ENCODE data around the gene ZNF587. TPM values are rescaled to one million over a fixed set of nuclear protein-coding genes. Genes with fewer than 3 reads are reported as not detected.
A peak's percentile ranks its signal among the peaks of the same experiment; 100 is the strongest.
"Not testable (repeated sequence)": the region's sequence is repeated elsewhere in the genome, so short reads cannot be mapped to it uniquely, and the experiment has no call there.

The ZNF587 gene
- total and polyA plus RNA-seq, 5 donors from 2014 or later, result 2.7 to 45.3 (median 4.2) TPM

- H3K4me1 ChIP-seq (ENCODE audit: control insufficient read depth, insufficient read depth, low read length, poor library complexity, severe bottlenecking), result no peaks in the 10 kb centered on the region
- peaks cover 0 to 76% (median 20%) of the 10 kb centered on the region in 7 donors for H3K9me3 Mint-ChIP-seq
- H3K4me3 ChIP-seq (ENCODE audit: low read depth, low read length), result no peak overlapping the region
- DNase-seq, result no peak
- no peak overlapping the region for H3K27ac ChIP-seq (ENCODE audit: insufficient read depth, low read length, poor library complexity, severe bottlenecking)
- ATAC-seq (ENCODE audit: low read depth in 2 of 2), result no peak
- no peak overlapping the region for H3K27ac Mint-ChIP-seq
- H3K27me3 ChIP-seq (ENCODE audit: control insufficient read depth, insufficient read depth, low read length), result no peaks in the 10 kb centered on the region
- no peak overlapping the region for H3K4me3 Mint-ChIP-seq
- peaks cover 16% of the 10 kb centered on the region for H3K36me3 Mint-ChIP-seq
- H3K9me3 ChIP-seq (ENCODE audit: control insufficient read depth in 2 of 2, low read length in 2 of 2), result peaks cover 71 to 100% of the 10 kb centered on the region in 2 experiments
- no peaks in the 10 kb centered on the region for H3K4me1 Mint-ChIP-seq
- peaks cover 36% of the 10 kb centered on the region for H3K36me3 ChIP-seq (ENCODE audit: control insufficient read depth, insufficient read depth, low read length)
- no peaks in the 10 kb centered on the region for H3K27me3 Mint-ChIP-seq
Observed at GRCh38 chr19:57870225-57870624, 20.6 kb downstream of the ZNF587 start.

DNA sequence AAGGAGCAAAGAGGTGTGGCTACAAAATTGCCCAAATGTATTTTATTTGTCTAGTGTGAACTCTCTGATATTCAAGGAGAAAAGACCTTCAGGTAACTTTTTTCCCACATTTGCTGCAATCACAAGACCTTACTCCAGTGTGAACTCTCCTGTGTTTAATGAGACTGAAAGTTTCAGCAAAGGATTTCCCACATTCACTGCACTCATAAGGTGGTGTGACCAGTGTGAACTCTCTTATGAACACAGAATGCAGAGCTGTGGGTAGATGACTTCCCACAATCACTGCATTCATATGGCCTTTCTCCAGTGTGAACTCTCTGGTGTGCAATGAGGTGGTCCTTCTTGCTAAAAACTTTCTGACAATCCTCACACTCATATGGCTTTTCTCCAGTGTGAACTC is 22.8 kb downstream of the ZNF587 start:
- Histone ChIP-seq H3K9me3 (ENCODE audit: control insufficient read depth in 2 of 2, low read length in 2 of 2) (peaks cover 68 to 100% of the 10 kb centered on the region in 2 experiments), H3K36me3 (ENCODE audit: control insufficient read depth, insufficient read depth, low read length) (peaks cover 26% of the 10 kb centered on the region)
- DNase-seq, result no peak

GRCh38 chr19:57873883-57874799 is 24.5 kb downstream of the ZNF587 start:
- peaks cover 66 to 96% of the 10 kb centered on the region in 2 experiments for H3K9me3 ChIP-seq (ENCODE audit: control insufficient read depth in 2 of 2, low read length in 2 of 2)
- not testable (repeated sequence) for ATAC-seq (ENCODE audit: low read depth in 2 of 2); DNase-seq; H3K4me3 ChIP-seq (ENCODE audit: low read depth, low read length); H3K27ac Mint-ChIP-seq; H3K4me1 ChIP-seq (ENCODE audit: control insufficient read depth, insufficient read depth, low read length, poor library complexity, severe bottlenecking); H3K4me1 Mint-ChIP-seq; H3K27me3 ChIP-seq (ENCODE audit: control insufficient read depth, insufficient read depth, low read length); H3K4me3 Mint-ChIP-seq; H3K27ac ChIP-seq (ENCODE audit: insufficient read depth, low read length, poor library complexity, severe bottlenecking); H3K27me3 Mint-ChIP-seq
- peaks cover 25% of the 10 kb centered on the region for H3K36me3 ChIP-seq (ENCODE audit: control insufficient read depth, insufficient read depth, low read length)
- Mint-ChIP-seq H3K9me3 (peaks cover 0 to 79% (median 26%) of the 10 kb centered on the region in 7 donors), H3K36me3 (peaks cover 31% of the 10 kb centered on the region)

More for the DNA sequence above, 22.8 kb downstream of the ZNF587 start:
- Histone ChIP-seq H3K27ac (ENCODE audit: insufficient read depth, low read length, poor library complexity, severe bottlenecking) (no peak overlapping the region), H3K4me3 (ENCODE audit: low read depth, low read length) (peak overlapping the region; percentile 34), H3K4me1 (ENCODE audit: control insufficient read depth, insufficient read depth, low read length, poor library complexity, severe bottlenecking) (no peaks in the 10 kb centered on the region), H3K27me3 (ENCODE audit: control insufficient read depth, insufficient read depth, low read length) (no peaks in the 10 kb centered on the region)
- Mint-ChIP-seq H3K36me3 (peaks cover 24% of the 10 kb centered on the region), H3K27me3 (no peaks in the 10 kb centered on the region), H3K4me1 (peaks cover 0 to 3% (median 0%) of the 10 kb centered on the region in 4 donors), H3K9me3 (peaks cover 0 to 80% (median 26%) of the 10 kb centered on the region in 7 donors), H3K4me3 (no peak overlapping the region), H3K27ac (no peak overlapping the region)
- ATAC-seq (ENCODE audit: low read depth in 2 of 2), result no peak

GRCh38 chr19:57886046-57886445 is 36.4 kb downstream of the ZNF587 start:
- no peaks in the 10 kb centered on the region for H3K27me3 Mint-ChIP-seq
- Histone ChIP-seq H3K27ac (ENCODE audit: insufficient read depth, low read length, poor library complexity, severe bottlenecking) (no peak overlapping the region), H3K36me3 (ENCODE audit: control insufficient read depth, insufficient read depth, low read length) (peaks cover 11% of the 10 kb centered on the region), H3K4me3 (ENCODE audit: low read depth, low read length) (no peak overlapping the region), H3K27me3 (ENCODE audit: control insufficient read depth, insufficient read depth, low read length) (no peaks in the 10 kb centered on the region), H3K9me3 (ENCODE audit: control insufficient read depth in 2 of 2, low read length in 2 of 2) (peaks cover 19 to 62% of the 10 kb centered on the region in 2 experiments), H3K4me1 (ENCODE audit: control insufficient read depth, insufficient read depth, low read length, poor library complexity, severe bottlenecking) (peaks cover 8% of the 10 kb centered on the region)
- no peak overlapping the region for H3K27ac Mint-ChIP-seq
- H3K9me3 Mint-ChIP-seq, result peaks cover 0 to 57% (median 14%) of the 10 kb centered on the region in 7 donors
- H3K36me3 Mint-ChIP-seq, result peaks cover 42% of the 10 kb centered on the region
- DNase-seq (no peak), ATAC-seq (ENCODE audit: low read depth in 2 of 2) (no peak)
- peak overlapping the region in 1 of 4 donors; percentile 43 for H3K4me3 Mint-ChIP-seq
- peaks cover 0 to 29% (median 10%) of the 10 kb centered on the region in 4 donors for H3K4me1 Mint-ChIP-seq

DNA sequence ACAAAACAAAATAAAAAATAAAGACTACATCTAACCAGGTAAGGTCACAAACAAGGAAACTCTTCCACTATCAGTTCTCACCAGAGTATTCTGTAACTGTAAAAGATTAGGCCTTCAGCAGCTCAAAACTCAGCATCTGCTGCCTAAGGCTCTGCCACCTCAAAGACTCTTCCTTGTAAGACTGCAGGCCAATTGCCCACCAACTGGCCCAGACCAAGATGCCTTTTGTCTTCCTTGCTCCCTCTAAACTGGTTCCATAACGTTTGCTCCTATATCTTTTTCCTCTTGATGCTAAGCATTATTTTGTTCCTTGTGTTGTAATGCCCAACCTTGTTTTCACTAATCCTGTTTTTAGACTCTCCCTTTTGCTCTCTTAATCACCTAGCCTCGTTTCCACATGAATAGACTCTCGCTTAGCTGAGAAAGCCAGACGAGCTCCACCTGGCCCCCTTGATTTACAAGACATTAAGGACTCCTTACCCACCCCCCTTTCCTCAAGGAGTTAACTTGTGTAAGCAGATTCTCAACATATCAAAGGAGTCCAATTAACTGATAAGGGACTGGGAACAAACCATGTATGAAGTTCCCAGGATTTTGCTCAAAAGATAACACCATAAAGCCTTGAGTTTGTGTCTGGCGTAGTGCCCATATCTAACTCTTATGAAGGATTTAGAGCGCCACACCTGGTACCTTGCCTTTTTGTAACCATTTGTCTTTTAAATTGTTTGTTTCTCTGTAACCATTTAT is 37.7 kb downstream of the ZNF587 start:
- H3K27me3 ChIP-seq (ENCODE audit: control insufficient read depth, insufficient read depth, low read length), result no peaks in the 10 kb centered on the region
- H3K4me1 ChIP-seq (ENCODE audit: control insufficient read depth, insufficient read depth, low read length, poor library complexity, severe bottlenecking), result peaks cover 8% of the 10 kb centered on the region
- H3K4me1 Mint-ChIP-seq, result peaks cover 0 to 29% (median 11%) of the 10 kb centered on the region in 4 donors
- no peak overlapping the region for H3K27ac ChIP-seq (ENCODE audit: insufficient read depth, low read length, poor library complexity, severe bottlenecking)
- peaks cover 45% of the 10 kb centered on the region for H3K36me3 Mint-ChIP-seq
- H3K4me3 ChIP-seq (ENCODE audit: low read depth, low read length), result peak overlapping the region; percentile 83
- ATAC-seq (ENCODE audit: low read depth in 2 of 2) (no peak), DNase-seq (no peak)
- peaks cover 19 to 63% of the 10 kb centered on the region in 2 experiments for H3K9me3 ChIP-seq (ENCODE audit: control insufficient read depth in 2 of 2, low read length in 2 of 2)
- peak overlapping the region in 1 of 3 donors; percentile 9 for H3K27ac Mint-ChIP-seq
- peaks cover 11% of the 10 kb centered on the region for H3K36me3 ChIP-seq (ENCODE audit: control insufficient read depth, insufficient read depth, low read length)
- H3K4me3 Mint-ChIP-seq, result peak overlapping the region; percentile 73 to 91 (median 86)
- no peaks in the 10 kb centered on the region for H3K27me3 Mint-ChIP-seq
- peaks cover 3 to 59% (median 14%) of the 10 kb centered on the region in 7 donors for H3K9me3 Mint-ChIP-seq

DNA sequence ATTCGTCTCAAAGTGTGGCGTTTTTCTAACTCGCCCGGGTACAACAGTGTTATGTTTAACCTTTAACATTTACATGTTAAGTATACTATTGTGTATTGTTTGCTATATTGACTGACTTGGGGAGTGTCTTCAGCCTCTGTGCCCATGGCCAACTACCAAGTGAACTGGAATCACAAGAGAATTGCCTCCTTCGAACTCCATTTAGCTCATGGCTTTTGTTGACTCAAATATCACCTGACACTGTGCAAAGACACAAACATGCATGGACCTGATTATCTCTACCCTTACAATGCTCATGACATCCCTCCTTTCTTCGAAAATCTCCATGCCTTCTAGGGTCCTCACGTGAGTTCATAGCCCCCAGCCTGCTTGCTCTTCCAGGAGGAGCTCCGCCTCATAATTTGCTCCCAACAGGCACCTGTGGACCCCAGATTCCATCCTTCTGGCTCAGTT is 38.5 kb downstream of the ZNF587 start:
- Mint-ChIP-seq H3K4me3 (peak overlapping the region; percentile 73 to 91 (median 88)), H3K27ac (peak overlapping the region in 2 of 3 donors; percentile 75 to 89), H3K4me1 (peaks cover 0 to 29% (median 11%) of the 10 kb centered on the region in 4 donors), H3K27me3 (no peaks in the 10 kb centered on the region), H3K9me3 (peaks cover 3 to 54% (median 14%) of the 10 kb centered on the region in 7 donors), H3K36me3 (peaks cover 40% of the 10 kb centered on the region)
- DNase-seq, result no peak
- H3K27me3 ChIP-seq (ENCODE audit: control insufficient read depth, insufficient read depth, low read length), result no peaks in the 10 kb centered on the region
- peaks cover 8% of the 10 kb centered on the region for H3K4me1 ChIP-seq (ENCODE audit: control insufficient read depth, insufficient read depth, low read length, poor library complexity, severe bottlenecking)
- peak overlapping the region; percentile 50 for H3K27ac ChIP-seq (ENCODE audit: insufficient read depth, low read length, poor library complexity, severe bottlenecking)
- no peak for ATAC-seq (ENCODE audit: low read depth in 2 of 2)
- H3K9me3 ChIP-seq (ENCODE audit: control insufficient read depth in 2 of 2, low read length in 2 of 2), result peaks cover 19 to 67% of the 10 kb centered on the region in 2 experiments
- H3K36me3 ChIP-seq (ENCODE audit: control insufficient read depth, insufficient read depth, low read length), result peaks cover 11% of the 10 kb centered on the region
- peak overlapping the region; percentile 83 for H3K4me3 ChIP-seq (ENCODE audit: low read depth, low read length)

DNA sequence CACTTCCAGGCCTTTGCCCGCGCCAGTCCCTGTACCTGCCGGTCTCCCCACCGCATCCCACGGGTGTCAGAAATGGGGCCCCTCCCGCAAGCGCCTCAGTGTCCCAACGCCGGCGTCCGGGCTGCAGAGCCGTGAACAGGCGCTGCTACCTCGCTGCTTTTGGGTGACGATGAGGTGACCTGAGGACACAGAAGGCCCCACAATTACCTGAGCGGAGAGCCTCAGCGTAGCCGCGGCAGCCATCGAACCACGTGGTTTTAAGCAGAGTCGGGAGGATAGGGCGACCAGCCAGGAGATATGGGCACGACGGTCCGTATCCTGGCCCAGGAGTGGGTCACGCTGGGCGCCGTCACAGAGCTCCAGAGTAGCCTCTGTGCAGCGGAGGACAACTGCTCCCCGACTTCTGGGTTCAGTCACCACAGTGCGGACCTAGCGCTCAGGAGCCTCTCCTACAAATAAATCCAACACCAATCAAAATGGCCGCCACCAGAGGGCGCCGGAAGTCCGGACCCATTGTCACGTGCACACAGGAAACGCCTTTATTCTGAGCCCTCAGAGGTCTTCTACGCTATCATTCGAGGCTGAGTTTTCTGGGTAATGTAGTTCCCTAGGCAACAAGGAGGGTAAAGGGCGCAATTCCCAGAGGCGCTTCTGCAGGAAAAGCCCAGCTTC is 39.0 kb downstream of the ZNF587 start, which contains the start of gene ZNF814:
TSS of gene ZNF814 (minus strand) at position 478 of the 672 bp plus-strand sequence. CDS start at position 243, 235 bp downstream.
- peaks cover 0 to 29% (median 11%) of the 10 kb centered on the region in 4 donors for H3K4me1 Mint-ChIP-seq
- H3K27me3 Mint-ChIP-seq, result no peaks in the 10 kb centered on the region
- Histone ChIP-seq H3K27ac (ENCODE audit: insufficient read depth, low read length, poor library complexity, severe bottlenecking) (peak within 1 kb of the TSS; percentile 50), H3K4me3 (ENCODE audit: low read depth, low read length) (peak within 1 kb of the TSS; percentile 83), H3K4me1 (ENCODE audit: control insufficient read depth, insufficient read depth, low read length, poor library complexity, severe bottlenecking) (peaks cover 8% of the 10 kb centered on the region), H3K36me3 (ENCODE audit: control insufficient read depth, insufficient read depth, low read length) (peaks cover 11% of the 10 kb centered on the region), H3K9me3 (ENCODE audit: control insufficient read depth in 2 of 2, low read length in 2 of 2) (peaks cover 19 to 65% of the 10 kb centered on the region in 2 experiments), H3K27me3 (ENCODE audit: control insufficient read depth, insufficient read depth, low read length) (no peaks in the 10 kb centered on the region)
- peak; percentile 93 to 94 for ATAC-seq (ENCODE audit: low read depth in 2 of 2)
- DNase-seq, result peak; percentile 50 to 80 (median 77)
- peaks cover 3 to 50% (median 14%) of the 10 kb centered on the region in 7 donors for H3K9me3 Mint-ChIP-seq
- peak within 1 kb of the TSS; percentile 75 to 91 (median 89) for H3K27ac Mint-ChIP-seq
- peak within 1 kb of the TSS; percentile 73 to 91 (median 88) for H3K4me3 Mint-ChIP-seq
- H3K36me3 Mint-ChIP-seq, result peaks cover 40% of the 10 kb centered on the region

All from CD4-positive, CD25-positive, alpha-beta regulatory T cell (primary cell).